ENCODE results near the gene SIK2. TPM values are rescaled to one million over a fixed set of nuclear protein-coding genes. Genes with fewer than 3 reads are reported as not detected.

SIK2 gene
- total RNA-seq, 1 donor from 2014 or later, result 43.0 TPM

GRCh38 chr11:111731821-111732220 is 129.6 kb downstream of the SIK2 start:
- Mint-ChIP-seq H3K4me3 (ENCODE audit: low read depth) (no peak overlapping the region), H3K27me3 (no peaks in the 10 kb centered on the region), H3K4me1 (ENCODE audit: low read depth) (peaks cover 40% of the 10 kb centered on the region), H3K9me3 (ENCODE audit: low read depth) (no peaks in the 10 kb centered on the region), H3K27ac (peak overlapping the region; percentile 52), H3K36me3 (ENCODE audit: insufficient read depth) (peaks cover 7% of the 10 kb centered on the region)
- DNase-seq (ENCODE audit: low spot score, unreplicated experiment), result no peak
- no peak for TF ChIP-seq CTCF (IDR thresholded peaks at IDR 0.05; ENCODE audit: unreplicated experiment)

- no peaks in the 10 kb centered on the region for H3K9me3 Mint-ChIP-seq (ENCODE audit: low read depth)
- TF ChIP-seq CTCF (IDR thresholded peaks at IDR 0.05; ENCODE audit: unreplicated experiment), result no peak
- peaks cover 6% of the 10 kb centered on the region for H3K36me3 Mint-ChIP-seq (ENCODE audit: insufficient read depth)
- peak overlapping the region; percentile 33 for H3K27ac Mint-ChIP-seq
- H3K4me3 Mint-ChIP-seq (ENCODE audit: low read depth), result no peak overlapping the region
- H3K4me1 Mint-ChIP-seq (ENCODE audit: low read depth), result peaks cover 37% of the 10 kb centered on the region
- DNase-seq (ENCODE audit: low spot score, unreplicated experiment), result no peak
- no peaks in the 10 kb centered on the region for H3K27me3 Mint-ChIP-seq
Measured at GRCh38 chr11:111733016-111733415, 130.8 kb downstream of the SIK2 start.

GRCh38 chr11:111733611-111734088 is 131.4 kb downstream of the SIK2 start:
- Mint-ChIP-seq H3K9me3 (ENCODE audit: low read depth) (no peaks in the 10 kb centered on the region), H3K27me3 (no peaks in the 10 kb centered on the region), H3K4me1 (ENCODE audit: low read depth) (peaks cover 43% of the 10 kb centered on the region), H3K4me3 (ENCODE audit: low read depth) (no peak overlapping the region), H3K27ac (no peak overlapping the region), H3K36me3 (ENCODE audit: insufficient read depth) (peaks cover 5% of the 10 kb centered on the region)
- no peak for DNase-seq (ENCODE audit: low spot score, unreplicated experiment)
- no peak for TF ChIP-seq CTCF (IDR thresholded peaks at IDR 0.05; ENCODE audit: unreplicated experiment)

- peak overlapping the region; percentile 95 for H3K27ac Mint-ChIP-seq
- TF ChIP-seq CTCF (IDR thresholded peaks at IDR 0.05; ENCODE audit: unreplicated experiment), result no peak
Measured at GRCh38 chr11:111734101-111734953, 132.1 kb downstream of the SIK2 start.

GRCh38 chr11:111734954-111735261 is 132.7 kb downstream of the SIK2 start:
- no peaks in the 10 kb centered on the region for H3K9me3 Mint-ChIP-seq (ENCODE audit: low read depth)
- H3K4me1 Mint-ChIP-seq (ENCODE audit: low read depth), result peaks cover 32% of the 10 kb centered on the region
- DNase-seq (ENCODE audit: low spot score, unreplicated experiment), result no peak
- peak overlapping the region; percentile 95 for H3K27ac Mint-ChIP-seq
- no peaks in the 10 kb centered on the region for H3K27me3 Mint-ChIP-seq
- TF ChIP-seq CTCF (IDR thresholded peaks at IDR 0.05; ENCODE audit: unreplicated experiment), result no peak
- H3K36me3 Mint-ChIP-seq (ENCODE audit: insufficient read depth), result peaks cover 5% of the 10 kb centered on the region
- no peak overlapping the region for H3K4me3 Mint-ChIP-seq (ENCODE audit: low read depth)

More at GRCh38 chr11:111734101-111734953, 132.1 kb downstream of the SIK2 start:
- Mint-ChIP-seq H3K4me3 (ENCODE audit: low read depth) (no peak overlapping the region), H3K36me3 (ENCODE audit: insufficient read depth) (peaks cover 4% of the 10 kb centered on the region), H3K4me1 (ENCODE audit: low read depth) (peaks cover 38% of the 10 kb centered on the region), H3K27me3 (no peaks in the 10 kb centered on the region), H3K9me3 (ENCODE audit: low read depth) (no peaks in the 10 kb centered on the region)
- no peak for DNase-seq (ENCODE audit: low spot score, unreplicated experiment)

Measured in progenitor cell of endocrine pancreas (in vitro differentiated cells).